NCI-H1048 (cell line): ENCODE data around the gene ATP10A.

ENCODE experiments used
- DNase-seq: peaks from one replicate; lab custom pipeline; 2025; lab: John Stamatoyannopoulos, UW

The ATP10A gene

DNA sequence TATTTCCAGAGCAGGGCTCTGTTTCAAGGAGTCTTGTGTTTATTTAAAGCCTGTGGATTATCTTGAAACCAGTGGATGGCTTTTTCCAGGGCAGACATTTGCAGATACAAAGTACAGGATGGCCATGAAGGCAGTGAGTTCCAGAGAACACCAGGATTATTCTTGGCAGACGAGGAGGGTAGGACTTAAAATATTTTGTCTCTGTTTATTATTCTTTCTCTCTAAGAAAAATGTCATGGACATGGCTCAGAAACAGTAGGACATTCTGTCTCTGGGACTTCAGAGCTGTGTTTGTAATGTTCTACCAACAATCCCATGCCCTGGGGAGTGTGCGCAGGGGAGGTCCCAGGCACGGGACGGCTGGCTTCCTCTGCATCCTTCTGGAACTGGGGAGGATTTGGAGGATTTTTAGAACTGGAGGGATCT is 125.9 kb downstream of the ATP10A start:
- DNase-seq: no peak

DNA sequence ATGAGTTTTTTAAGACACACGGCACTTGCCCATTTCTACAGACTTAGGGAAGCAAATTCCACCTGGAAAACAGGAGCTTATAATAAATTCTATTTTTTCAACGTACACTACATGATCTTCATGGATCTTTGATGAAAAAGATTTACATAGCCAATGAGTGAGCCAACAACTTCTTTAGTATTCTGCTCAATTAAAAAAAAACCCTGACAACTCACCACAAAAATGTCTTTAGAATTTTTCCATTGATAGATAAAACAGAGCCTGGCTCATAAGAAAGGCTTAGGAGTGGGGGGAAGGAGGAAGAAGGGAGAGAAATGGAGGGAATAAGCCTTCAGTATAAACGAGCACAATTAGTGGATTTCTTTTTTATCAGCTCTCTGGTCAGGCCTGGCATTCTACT is 126.7 kb downstream of the ATP10A start:
- no peak for DNase-seq

DNA sequence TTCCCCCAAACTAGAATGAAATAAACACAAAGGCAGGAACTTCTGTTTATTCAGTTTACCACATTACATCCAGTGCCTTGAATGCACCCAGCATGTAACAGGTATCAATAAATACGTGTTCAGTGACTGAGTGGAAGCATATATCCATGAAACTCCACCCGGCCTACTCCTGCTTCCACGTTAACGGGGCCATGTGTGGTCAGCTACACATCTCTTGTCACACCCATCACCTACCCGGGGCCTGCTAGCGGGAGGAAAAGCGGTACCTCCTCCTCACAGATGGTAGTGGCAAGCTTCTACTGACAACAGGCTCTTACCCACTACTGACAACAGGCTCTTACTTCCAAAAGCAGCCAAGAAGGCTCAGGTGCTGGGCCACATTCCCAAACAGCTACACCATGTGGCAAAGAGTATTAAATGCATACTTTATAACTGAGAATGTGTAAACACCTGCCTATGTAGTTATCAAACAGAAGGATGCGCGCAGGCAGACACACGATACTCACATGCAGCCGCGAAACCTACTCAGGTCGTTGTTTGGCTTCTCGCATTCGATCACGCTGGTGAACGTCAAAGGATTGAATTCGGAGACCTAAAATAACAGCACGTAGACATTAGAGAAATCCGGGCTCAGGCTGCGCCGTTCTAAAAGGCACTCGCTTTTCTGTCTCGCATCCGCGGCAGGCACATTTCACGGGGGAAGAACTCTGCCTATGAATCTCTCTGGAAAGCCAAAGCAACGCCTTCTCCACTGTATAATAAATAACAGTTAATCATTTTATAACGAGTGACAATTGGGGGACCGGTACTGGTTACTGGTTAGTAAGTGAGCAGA is 127.4 kb downstream of the ATP10A start:
- no peak for DNase-seq

GRCh38 chr15:25734680-25735355 is 128.3 kb downstream of the ATP10A start:
- no peak for DNase-seq

DNA sequence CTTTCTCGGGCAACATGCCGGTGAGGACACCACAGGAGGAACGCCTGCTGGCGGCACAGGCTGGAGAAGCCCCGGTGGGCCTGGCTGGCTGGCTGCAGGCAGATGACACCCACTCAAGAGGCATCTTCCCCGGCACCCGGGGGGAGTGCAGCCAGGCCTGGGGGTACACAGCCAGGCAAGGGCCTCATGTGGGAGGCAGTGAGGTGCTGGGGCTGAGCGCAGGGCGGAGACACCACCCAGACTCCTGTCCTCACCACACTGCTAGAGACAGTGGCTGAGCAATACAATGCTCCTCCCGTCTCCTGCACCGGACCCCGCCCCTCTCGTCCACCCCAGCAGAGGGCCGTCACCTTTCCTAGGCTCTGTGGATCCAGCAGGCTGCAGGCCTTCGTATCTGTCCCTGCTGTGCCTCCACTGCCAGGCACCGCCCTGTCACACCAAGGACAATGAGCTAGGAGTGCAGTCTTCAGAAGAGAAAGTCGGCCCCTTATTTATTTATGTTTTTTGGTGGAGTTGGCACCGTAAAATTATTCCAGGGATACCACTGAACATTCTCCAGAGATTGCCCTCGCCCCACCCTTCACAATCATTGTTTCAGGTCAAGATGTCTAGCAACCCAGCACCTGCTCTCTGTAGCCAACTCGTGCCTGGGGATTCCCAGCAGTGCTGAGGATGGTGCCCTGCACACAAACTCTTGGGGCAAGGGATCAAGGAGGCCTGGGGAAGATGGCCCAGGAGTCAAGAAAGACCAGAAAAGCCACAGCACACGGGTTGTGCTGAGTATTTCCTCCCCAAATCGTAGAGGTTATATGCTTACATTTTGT is 129.1 kb downstream of the ATP10A start:
- no peak for DNase-seq

- DNase-seq: no peak
Observed at GRCh38 chr15:25733036-25733855, 129.9 kb downstream of the ATP10A start.

DNA sequence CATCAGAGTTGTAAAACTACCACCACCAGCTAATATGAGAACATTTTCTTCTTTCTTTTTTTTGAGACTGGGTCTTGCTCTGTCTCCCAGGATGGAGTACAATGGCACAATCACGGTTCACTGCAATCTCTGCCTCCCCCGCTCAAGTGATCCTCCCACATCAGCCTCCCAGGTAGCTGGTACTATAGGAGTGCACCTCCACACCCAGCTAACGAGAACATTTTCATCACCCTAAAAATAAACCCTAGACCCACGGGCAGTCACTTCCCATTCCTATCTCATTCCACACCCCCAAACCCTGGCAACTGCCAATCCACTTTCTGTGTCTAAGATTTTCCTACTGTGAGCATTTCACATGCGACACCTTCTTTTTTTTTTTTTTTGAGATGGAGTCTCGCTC is 130.9 kb downstream of the ATP10A start:
- DNase-seq: no peak

DNA sequence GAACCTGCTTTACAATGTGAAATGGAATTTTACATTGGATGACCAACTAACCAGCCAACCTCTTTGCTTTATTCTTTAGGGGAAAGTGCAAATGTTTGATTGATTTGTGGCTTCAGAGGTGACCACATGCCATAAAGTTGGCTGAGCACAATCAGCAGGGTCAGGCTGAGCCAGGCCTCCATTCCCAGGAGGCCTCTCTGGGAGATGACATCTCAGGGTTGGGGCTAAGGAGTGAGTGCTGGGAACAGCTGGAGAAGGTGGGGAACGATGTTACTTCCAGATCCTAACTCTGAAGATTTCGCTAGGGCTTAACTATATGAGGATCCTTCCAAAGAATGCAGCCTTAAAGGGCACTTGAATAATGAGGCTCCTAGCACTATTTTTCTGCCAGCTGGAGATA is 131.7 kb downstream of the ATP10A start:
- DNase-seq: no peak

- no peak for DNase-seq
Observed at GRCh38 chr15:25730918-25731317, 132.2 kb downstream of the ATP10A start.

- DNase-seq: no peak
Observed at GRCh38 chr15:25728816-25729215, 134.3 kb downstream of the ATP10A start.

DNA sequence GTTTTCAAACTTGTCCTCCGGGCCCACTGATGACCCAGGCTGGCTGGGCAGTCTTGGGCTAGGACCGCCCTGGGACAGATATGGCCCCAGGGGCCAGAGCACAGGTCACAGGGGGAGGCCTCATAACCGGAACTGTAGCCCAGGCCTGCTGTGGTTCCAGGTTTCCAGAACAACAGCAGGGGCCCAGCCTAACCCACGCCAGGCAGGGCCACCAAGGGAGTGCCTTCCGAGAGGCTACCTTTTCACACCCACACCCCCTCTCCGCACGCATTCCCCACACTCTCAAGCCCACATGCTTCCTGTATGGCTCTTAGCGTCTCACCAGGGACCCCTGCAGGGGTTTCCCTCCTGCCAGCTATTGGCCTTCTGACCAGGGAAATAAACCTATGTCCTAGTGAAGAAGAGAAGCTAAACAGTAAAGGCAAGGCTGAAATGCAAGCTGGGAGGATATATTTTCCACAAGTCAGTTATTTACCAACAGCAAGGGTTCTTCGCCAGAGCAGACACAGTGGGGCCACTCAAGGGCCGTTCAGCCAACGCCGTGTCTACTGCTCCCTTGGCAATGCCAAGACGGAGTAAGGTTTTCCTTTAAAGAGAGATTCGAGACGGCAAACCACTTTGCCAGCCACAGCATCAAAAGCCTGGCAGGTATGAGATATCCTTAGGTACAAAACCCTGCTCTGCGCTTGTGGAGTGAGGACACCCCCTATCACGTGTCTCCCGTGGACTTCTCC is 135.1 kb downstream of the ATP10A start:
- no peak for DNase-seq

- no peak for DNase-seq
Observed at GRCh38 chr15:25727116-25727515, 136.0 kb downstream of the ATP10A start.

DNA sequence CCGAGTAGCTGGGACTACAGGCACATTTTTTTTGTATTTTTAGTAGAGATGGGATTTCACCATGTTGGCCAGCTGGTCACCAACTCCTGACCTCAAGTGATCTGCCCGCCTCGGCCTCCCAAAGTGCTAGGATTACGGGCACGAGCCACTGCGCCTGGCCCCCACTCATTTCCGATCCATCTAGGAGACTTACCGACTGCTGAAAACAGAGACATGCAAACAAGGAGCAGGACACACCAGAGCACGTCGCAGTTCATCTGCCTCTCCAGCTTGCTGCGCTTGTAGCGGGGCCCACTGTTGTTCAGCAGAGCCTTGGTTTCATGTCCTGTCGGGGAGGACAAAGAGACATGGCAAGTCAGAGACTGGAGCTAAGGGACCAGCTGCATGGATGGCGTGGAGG is 137.4 kb downstream of the ATP10A start:
- DNase-seq: no peak

DNA sequence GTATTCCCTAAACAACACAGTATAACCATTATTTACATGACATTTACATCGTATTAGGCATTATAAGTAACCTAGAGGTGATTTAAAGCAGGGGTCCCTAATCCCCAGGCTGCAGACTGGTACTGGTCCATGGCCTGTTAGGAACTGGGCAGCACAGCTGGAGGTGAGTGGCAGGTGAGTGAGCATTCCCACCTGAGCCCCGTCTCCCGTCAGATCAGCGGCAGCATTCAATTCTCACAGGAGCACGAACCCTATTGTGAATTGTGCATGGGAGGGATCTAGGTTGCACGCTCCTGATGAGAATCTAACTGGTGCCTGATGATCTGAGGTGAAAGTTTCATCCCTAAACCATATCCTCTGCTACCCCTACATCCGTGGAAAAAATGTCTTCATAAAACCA is 138.2 kb downstream of the ATP10A start:
- DNase-seq: no peak

GRCh38 chr15:25721605-25721955 is 141.5 kb downstream of the ATP10A start:
- no peak for DNase-seq

GRCh38 chr15:25719101-25719985 is 143.8 kb downstream of the ATP10A start:
- no peak for DNase-seq

GRCh38 chr15:25718597-25718996 is 144.5 kb downstream of the ATP10A start:
- no peak for DNase-seq

GRCh38 chr15:25718169-25718536 is 145.0 kb downstream of the ATP10A start:
- DNase-seq: no peak

DNA sequence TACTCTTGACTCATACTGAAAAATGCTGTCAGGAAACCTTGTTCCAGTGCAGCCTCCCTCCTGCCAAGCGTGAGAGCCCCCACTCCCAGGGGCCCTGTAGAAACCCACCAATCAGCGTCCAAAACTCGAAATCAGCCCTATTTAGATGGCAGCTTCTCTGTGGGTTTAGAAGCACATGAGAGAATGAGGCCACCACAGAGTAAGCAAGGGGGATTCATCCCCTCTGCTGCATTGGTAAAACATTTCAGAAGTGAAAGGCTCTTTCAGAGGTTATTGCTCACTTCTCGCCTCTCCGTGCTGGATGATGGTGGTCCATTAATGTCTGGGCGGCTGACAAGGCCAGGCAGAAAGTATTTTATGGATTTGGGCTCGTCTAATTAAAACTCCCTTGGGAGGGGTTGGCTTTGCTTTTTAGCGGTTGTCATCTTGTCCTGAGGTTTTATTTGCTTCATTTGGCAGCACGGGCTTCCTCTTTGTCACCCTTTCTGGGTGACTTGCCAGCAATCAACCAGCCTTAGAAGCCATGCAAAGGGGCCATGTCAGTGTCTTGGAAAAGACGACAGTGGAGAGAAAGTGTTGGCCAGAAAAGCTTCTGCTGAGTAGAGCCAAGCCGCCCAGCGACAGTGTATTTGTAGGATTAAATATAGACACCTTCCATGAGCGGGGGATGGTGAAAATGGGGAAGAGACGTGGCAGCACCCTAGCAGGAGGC is 145.5 kb downstream of the ATP10A start:
- no peak for DNase-seq

GRCh38 chr15:25717127-25717456 is 146.0 kb downstream of the ATP10A start:
- DNase-seq: no peak
